Stimulated activated CD8-positive, alpha-beta memory T cell treated with anti-CD3 and anti-CD28 coated beads, Interleukin-7, amount 100 ng/mL, for 4 hours (primary cell): Measurements from ENCODE around the gene SLC25A51.
"Not testable (repeated sequence)": the region's sequence is repeated elsewhere in the genome, so short reads cannot be mapped to it uniquely, and the experiment has no call there.

Source experiments
- DNase-seq, 2 donors: peaks; one replicate each; pipeline ENCODE4 v3.0.0-alpha.2; 2020; ENCODE audit warnings: low read depth in 2 of 2

Gene SLC25A51

GRCh38 chr9:37920471-37921167 lies 16.7 kb upstream of the SLC25A51 start:
- DNase-seq: no peak

- DNase-seq: no peak
Observed at GRCh38 chr9:37919956-37920335, 16.0 kb upstream of the SLC25A51 start.

GRCh38 chr9:37919246-37919955 lies 15.5 kb upstream of the SLC25A51 start:
- no peak for DNase-seq

DNA sequence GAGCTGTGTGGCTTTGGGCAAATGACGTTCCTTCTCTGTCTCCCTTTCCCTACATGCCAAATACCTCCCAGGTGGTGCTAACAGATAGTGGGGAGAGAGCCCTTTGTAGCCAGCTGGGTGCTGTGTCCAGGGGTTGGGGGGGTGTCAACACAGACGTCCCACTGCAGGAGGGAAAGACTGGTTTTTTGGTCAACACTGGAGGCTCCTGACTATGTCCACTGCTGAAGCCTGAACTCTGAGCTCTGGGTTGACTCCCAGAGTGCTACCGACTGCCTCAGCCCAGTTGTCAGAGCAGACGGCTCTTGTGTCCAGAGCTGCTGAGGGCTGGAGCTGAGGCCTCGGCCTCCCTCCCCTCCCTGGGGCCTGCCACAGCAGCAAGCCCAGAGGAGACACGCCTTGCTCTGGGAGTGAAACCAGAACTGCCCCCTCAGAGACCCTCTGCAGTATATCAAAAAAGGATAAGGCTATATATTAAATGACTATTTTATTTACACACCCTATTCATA lies 14.8 kb upstream of the SLC25A51 start:
- no peak for DNase-seq

- DNase-seq: no peak
Observed at GRCh38 chr9:37917801-37918664, 14.1 kb upstream of the SLC25A51 start.

DNA sequence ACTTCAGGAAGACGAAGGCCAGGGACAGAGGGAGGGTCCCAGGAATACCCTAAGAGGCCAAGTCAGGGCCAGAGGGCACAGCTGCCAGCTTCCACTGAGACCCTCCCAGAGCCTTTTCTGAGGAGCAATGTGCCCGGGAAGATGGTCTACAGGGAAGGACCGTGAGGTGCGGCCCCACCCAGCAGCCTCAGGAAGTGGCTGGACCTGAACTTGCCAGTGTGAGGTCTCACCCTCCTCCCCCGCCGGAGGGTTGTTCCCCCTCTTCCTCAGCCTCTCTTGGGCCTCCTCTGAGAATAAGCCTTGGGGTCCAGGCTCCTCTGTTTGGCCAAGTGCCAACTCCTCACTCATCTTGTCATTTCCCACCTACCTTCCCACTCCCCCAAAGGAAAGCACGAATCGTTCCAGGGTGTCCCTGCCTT lies 13.4 kb upstream of the SLC25A51 start:
- DNase-seq: no peak

- no peak for DNase-seq
Observed at GRCh38 chr9:37916471-37917312, 12.8 kb upstream of the SLC25A51 start.

GRCh38 chr9:37915911-37916470 lies 12.1 kb upstream of the SLC25A51 start:
- no peak for DNase-seq

- no peak for DNase-seq
Observed at GRCh38 chr9:37914701-37915358, 10.9 kb upstream of the SLC25A51 start.

GRCh38 chr9:37914154-37914551 lies 10.2 kb upstream of the SLC25A51 start:
- DNase-seq: no peak

DNA sequence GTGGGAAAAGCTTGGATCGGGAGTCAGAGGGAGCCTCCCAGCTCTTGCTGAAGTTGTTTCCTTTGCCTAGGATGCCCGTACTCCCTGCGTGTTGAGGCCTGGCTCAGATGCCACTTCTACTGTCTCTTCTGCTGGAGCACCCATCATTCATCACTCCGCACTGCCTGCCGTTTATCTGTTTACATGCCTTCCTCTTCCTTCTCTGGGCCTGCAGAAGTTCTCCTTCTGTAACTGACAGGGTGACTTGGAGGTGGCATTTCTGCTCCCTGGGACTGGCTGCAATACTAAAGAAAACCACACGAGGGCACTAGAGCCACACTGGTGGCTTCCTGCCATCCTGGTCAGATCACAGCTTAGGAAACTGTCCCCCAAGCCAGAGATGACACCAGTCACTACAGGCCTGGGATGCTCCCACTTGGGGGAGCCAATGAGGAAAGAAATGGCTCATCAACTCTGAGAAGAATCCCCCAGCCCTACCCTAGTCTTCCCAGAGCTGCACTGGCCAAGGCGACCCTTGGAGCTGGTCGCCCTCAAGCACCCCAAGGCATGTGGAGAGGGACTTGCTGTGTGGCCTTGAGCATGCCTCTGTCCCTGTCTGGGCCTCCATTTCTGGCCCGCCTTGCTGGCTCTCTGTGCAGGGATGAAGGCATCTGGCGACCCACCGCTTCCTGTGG lies 9.7 kb upstream of the SLC25A51 start:
- peak; percentile 56 to 58 for DNase-seq

- DNase-seq: no peak
Observed at GRCh38 chr9:37911271-37911681, 7.3 kb upstream of the SLC25A51 start.

DNA sequence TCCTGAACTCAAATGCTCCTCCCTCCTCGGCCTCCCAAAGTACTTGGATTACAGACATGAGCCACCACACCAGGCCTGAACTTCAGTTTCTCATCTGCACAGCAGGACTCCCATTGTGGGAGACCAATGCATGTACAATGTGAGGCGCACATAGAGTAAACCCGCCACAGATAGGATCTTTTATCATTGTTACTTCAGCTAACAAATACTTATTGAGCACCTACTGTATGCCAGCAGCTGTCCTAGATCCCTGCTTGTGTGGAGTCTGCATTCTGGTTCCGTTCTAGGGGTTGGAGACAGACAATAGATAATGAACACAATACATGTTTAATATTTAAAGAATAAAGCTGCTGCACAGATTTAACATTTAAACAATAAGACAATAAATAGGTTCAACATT lies 6.3 kb upstream of the SLC25A51 start:
- DNase-seq: no peak

GRCh38 chr9:37909836-37910235 lies 5.9 kb upstream of the SLC25A51 start:
- not testable (repeated sequence) for DNase-seq

GRCh38 chr9:37909326-37909725 lies 5.4 kb upstream of the SLC25A51 start:
- DNase-seq: no peak

DNA sequence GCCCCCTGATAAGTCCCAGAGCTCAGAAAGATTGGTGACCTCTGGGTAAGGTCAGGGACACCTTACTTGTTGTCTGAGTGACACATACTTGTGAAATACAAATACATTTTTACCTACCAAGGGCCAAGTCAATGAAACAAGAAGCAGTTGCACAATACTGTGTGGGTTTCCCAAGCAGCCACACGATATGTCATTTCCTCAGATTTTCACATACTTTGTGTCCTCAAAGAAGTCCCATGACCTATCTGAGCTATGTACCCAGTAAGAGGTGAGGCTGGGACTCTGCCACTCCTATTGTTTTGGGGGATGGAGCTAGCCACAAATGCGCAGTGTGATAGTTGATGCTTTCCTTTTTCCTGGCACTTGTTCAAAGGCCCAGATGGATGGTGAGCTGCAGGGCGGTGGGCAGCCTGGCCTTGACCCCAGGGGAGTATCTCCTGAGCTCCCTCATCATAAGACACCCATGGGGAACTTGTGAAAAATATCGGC lies 4.8 kb upstream of the SLC25A51 start:
- DNase-seq: no peak

DNA sequence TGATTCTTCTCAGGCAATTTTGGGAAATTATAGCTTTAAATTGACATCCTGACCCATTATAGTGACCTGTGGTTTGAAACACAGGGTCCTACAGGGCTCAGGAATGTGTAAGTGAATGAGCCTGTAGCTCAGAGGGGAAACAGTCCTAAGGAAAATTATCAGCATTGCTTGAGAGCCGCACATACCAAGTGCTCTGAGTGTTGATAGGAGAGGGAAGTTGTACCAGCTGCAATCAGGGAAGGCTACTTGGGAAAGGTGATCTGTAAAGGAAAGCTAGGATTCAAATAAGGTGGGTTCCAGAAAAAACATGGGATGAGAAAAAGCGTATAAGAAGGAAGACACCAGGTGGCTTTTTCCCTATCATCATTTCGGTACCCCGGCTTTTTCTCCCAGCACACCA lies 4.4 kb upstream of the SLC25A51 start:
- no peak for DNase-seq

- no peak for DNase-seq
Observed at GRCh38 chr9:37906312-37907239, 2.6 kb upstream of the SLC25A51 start.

DNA sequence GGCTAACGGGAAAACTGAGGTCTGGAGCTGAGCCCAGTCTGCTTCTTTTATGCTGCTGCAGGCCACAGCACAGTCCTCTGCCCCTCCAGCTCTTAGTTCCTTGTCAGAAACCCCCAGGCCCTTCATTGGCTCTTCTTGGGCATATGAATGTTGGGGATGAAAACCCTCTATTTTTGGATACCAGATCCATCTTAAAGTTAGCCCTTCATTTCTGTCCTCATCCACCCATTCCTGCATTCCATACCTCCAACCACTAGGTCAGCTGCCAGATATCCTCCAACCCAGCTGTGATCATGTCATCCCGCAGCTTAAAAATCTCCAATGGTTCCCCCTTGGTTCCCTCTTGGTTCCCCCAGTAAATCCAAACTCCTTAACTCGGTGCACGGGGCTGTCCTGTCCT lies 1.8 kb upstream of the SLC25A51 start:
- no peak for DNase-seq
